Measurements from ENCODE around the gene RARB. TPM values are rescaled to one million over a fixed set of nuclear protein-coding genes. Genes with fewer than 3 reads are reported as not detected.

RARB gene
- total RNA-seq, 2 donors from 2014 or later: 15.2 to 22.8 TPM

GRCh38 chr3:25604107-25604805, 176.2 kb downstream of the RARB start:
- Histone ChIP-seq H3K27me3 (no peaks in the 10 kb centered on the region), H3K4me1 (peaks cover 0 to 14% of the 10 kb centered on the region in 2 donors), H3K36me3 (peaks cover 40% of the 10 kb centered on the region), H3K27ac (peak overlapping the region; percentile 57 to 74), H3K9me3 (no peaks in the 10 kb centered on the region), H3K4me3 (no peak overlapping the region)
- TF ChIP-seq, protein P1, sequence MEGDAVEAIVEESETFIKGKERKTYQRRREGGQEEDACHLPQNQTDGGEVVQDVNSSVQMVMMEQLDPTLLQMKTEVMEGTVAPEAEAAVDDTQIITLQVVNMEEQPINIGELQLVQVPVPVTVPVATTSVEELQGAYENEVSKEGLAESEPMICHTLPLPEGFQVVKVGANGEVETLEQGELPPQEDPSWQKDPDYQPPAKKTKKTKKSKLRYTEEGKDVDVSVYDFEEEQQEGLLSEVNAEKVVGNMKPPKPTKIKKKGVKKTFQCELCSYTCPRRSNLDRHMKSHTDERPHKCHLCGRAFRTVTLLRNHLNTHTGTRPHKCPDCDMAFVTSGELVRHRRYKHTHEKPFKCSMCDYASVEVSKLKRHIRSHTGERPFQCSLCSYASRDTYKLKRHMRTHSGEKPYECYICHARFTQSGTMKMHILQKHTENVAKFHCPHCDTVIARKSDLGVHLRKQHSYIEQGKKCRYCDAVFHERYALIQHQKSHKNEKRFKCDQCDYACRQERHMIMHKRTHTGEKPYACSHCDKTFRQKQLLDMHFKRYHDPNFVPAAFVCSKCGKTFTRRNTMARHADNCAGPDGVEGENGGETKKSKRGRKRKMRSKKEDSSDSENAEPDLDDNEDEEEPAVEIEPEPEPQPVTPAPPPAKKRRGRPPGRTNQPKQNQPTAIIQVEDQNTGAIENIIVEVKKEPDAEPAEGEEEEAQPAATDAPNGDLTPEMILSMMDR (IDR thresholded peaks at IDR 0.05): no peak
- DNase-seq (ENCODE audit: low spot score): no peak

DNA sequence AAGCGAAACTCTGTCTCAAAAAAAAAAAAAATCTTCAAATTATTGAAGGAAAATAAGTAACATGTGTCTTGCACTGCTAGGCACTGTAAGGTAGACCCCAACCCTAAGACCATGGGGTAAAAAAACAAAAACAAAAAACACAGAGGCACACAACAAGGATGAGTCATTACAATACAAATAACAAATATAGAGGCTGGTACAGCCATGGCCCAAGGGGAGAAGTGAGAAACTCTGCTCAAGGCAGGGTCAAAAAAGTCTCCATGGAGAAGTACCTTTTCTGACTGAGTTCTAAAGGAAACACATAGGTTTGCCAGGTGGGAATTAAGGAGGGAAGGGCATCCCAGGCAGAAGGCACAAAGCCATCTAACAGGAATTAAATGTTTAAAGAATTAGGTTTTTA, 182.1 kb downstream of the RARB start:
- Histone ChIP-seq H3K4me1 (no peaks in the 10 kb centered on the region), H3K36me3 (peaks cover 85% of the 10 kb centered on the region), H3K4me3 (no peak overlapping the region), H3K9me3 (no peaks in the 10 kb centered on the region), H3K27me3 (no peaks in the 10 kb centered on the region), H3K27ac (no peak overlapping the region)
- TF ChIP-seq, protein P1 (IDR thresholded peaks at IDR 0.05): no peak
- DNase-seq (ENCODE audit: low spot score): no peak

DNA sequence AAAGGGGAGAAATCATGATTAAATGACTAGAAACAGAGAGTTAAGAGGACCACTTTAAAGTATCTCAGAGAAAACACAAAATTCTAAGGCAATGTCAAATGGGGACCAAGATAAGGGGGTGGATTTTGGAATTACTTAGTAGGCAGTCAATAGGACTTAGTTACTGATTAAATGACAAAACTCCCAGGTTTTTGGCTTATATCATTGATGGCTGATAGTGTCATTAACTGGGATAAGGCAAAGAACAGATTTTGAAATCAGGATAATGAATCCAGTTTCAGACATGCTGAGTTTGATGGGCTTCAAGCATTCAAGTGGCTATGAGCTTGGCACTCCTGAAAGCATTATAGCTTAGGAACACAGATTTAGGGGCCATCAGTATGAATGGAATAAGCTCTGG, 182.7 kb downstream of the RARB start:
- TF ChIP-seq, protein P1 (IDR thresholded peaks at IDR 0.05): no peak
- no peak for DNase-seq (ENCODE audit: low spot score)
- Histone ChIP-seq H3K4me1 (no peaks in the 10 kb centered on the region), H3K9me3 (no peaks in the 10 kb centered on the region), H3K27me3 (no peaks in the 10 kb centered on the region), H3K36me3 (peaks cover 89% of the 10 kb centered on the region), H3K4me3 (no peak overlapping the region), H3K27ac (no peak overlapping the region)

DNA sequence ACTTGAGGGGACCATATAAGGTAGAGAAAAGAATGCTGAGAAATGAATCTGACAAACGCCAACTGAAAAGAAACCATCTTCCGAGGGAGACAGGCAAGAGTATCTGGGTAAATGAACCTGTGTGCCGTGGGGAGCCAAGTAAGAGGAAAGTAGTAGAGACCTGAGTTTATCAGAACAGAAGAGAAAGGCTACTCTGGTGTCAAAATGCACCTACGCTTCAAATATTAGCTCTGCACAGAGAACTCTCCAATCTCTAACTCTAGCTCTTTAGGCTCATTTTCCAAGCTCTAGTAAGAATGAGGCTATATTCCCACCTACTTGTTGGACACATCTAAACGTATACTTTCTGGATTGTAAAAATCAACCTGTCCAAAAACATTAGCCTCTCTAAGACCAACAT, 183.1 kb downstream of the RARB start:
- no peaks in the 10 kb centered on the region for H3K4me1 ChIP-seq
- no peaks in the 10 kb centered on the region for H3K9me3 ChIP-seq
- H3K27ac ChIP-seq: no peak overlapping the region
- H3K27me3 ChIP-seq: no peaks in the 10 kb centered on the region
- DNase-seq (ENCODE audit: low spot score): no peak
- H3K4me3 ChIP-seq: no peak overlapping the region
- H3K36me3 ChIP-seq: peaks cover 88% of the 10 kb centered on the region
- TF ChIP-seq, protein P1 (IDR thresholded peaks at IDR 0.05): no peak

GRCh38 chr3:25618028-25618427, 190.0 kb downstream of the RARB start:
- TF ChIP-seq, protein P1 (IDR thresholded peaks at IDR 0.05): no peak
- no peaks in the 10 kb centered on the region for H3K27me3 ChIP-seq
- H3K27ac ChIP-seq: no peak overlapping the region
- no peak for DNase-seq (ENCODE audit: low spot score)
- H3K9me3 ChIP-seq: no peaks in the 10 kb centered on the region
- no peak overlapping the region for H3K4me3 ChIP-seq
- no peaks in the 10 kb centered on the region for H3K4me1 ChIP-seq
- H3K36me3 ChIP-seq: peaks cover 58% of the 10 kb centered on the region

DNA sequence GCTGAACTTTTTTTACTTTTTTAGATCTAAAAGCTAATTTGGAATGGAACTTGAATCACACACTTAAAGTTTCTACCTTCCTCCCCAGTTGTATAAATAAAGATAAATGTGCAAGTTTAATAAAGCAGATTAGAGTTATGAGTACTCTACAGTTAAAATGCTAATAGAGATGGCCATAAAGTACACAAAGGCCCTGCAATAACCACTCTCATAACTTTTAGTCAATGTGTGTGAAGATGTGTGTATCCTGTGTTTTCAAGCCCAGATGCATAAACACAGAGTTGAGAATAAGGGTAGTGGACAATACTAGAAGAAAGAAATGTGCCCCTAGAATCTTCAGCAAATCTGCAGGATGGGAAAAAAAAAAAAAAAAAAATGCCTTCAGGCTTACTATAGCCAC, 191.3 kb downstream of the RARB start:
- DNase-seq (ENCODE audit: low spot score): no peak
- H3K4me1 ChIP-seq: no peaks in the 10 kb centered on the region
- H3K27ac ChIP-seq: no peak overlapping the region
- no peaks in the 10 kb centered on the region for H3K27me3 ChIP-seq
- H3K4me3 ChIP-seq: no peak overlapping the region
- H3K9me3 ChIP-seq: no peaks in the 10 kb centered on the region
- TF ChIP-seq, protein P1 (IDR thresholded peaks at IDR 0.05): no peak
- peaks cover 59% of the 10 kb centered on the region for H3K36me3 ChIP-seq
